Activated CD4-positive, alpha-beta memory T cell treated with anti-CD3 and anti-CD28 coated beads for 36 hours (primary cell): ENCODE results near the gene KLHDC9. TPM values are rescaled to one million over a fixed set of nuclear protein-coding genes. Genes with fewer than 3 reads are reported as not detected.

Experiments
- CTCF ChIA-PET: fragments of 350-600 bp; sonication (Branson Sonifier 250); formaldehyde crosslinking; loops from one replicate; lab custom pipeline; 2021; ENCODE audit warnings: antibody characterized with exemption, inconsistent platforms; lab: Charles Lee
- POLR2A ChIA-PET: fragments of 350-600 bp; sonication (Branson Sonifier 250); formaldehyde crosslinking; loops from one replicate; lab custom pipeline; 2021; ENCODE audit warnings: antibody characterized with exemption; lab: Charles Lee
- DNase-seq: peaks from one replicate; pipeline ENCODE4 v3.0.0-alpha.2; 2020
- H3K27ac Mint-ChIP-seq: one replicate; pipeline ENCODE4 v1.8.0; 2021; ENCODE audit warnings: mixed read lengths
- H3K27me3 Mint-ChIP-seq: one replicate; pipeline ENCODE4 v1.8.0; 2021; ENCODE audit warnings: mixed read lengths
- H3K36me3 Mint-ChIP-seq: one replicate; pipeline ENCODE4 v1.8.0; 2021; ENCODE audit warnings: mixed read lengths
- H3K4me1 Mint-ChIP-seq: one replicate; pipeline ENCODE4 v1.8.0; 2021; ENCODE audit warnings: low read depth, mixed read lengths
- H3K4me3 Mint-ChIP-seq: one replicate; pipeline ENCODE4 v1.8.0; 2021; ENCODE audit warnings: mild to moderate bottlenecking, mixed read lengths
- H3K9me3 Mint-ChIP-seq: one replicate; pipeline ENCODE4 v1.8.0; 2021; ENCODE audit warnings: mixed read lengths
- intact Hi-C: fragments of 100-400 bp; cut with micrococcal nuclease; formaldehyde crosslinking; loops from one replicate; pipeline ENCODE4 v1.15.1; 2023
- total RNA-seq, 2 experiments: library from RNA; stranded (reverse); gene quantifications; one replicate each; pipeline ENCODE4 v1.2.3, GENCODE V29; 2021

The KLHDC9 gene
- total RNA-seq, 2 experiments from 2014 or later = 1.2 to 1.6 TPM

DNA sequence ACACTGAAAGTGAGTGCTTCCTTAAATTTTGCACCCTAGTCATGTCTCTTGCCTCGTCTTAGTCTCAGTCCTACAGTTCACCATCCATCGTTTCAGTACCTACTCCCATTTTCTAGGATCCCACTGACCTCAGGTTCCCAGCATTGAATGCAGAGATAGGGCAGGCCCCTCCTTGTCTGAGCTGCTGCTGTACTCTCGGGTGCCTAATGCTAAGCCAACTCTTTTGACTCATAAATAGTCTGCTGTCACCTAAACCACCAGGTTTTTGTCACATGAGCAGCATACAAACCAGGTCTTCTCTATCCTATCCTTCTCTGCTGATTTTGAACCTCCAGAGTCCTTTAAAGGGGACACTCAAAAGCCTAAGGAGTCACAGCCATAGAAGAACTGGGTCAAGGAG, 31.5 kb upstream of the KLHDC9 start:
- Mint-ChIP-seq H3K9me3 (peaks cover 2% of the 10 kb centered on the region), H3K4me1 (peaks cover 61% of the 10 kb centered on the region), H3K4me3 (peak overlapping the region; percentile 97), H3K36me3 (peaks cover 43% of the 10 kb centered on the region), H3K27ac (peak overlapping the region; percentile 99), H3K27me3 (no peaks in the 10 kb centered on the region)
- peak; percentile 53 for DNase-seq
- intact Hi-C loops = loop anchor here (5.0 kb wide), 1 partner anchor 101 kb away; the partner anchor contains the start of gene PPOX
- POLR2A ChIA-PET = interaction anchor here (0.6 to 2.1 kb wide), 5 partner anchors 21 to 50 kb away, joined by 3 to 10 read pairs (median 3); partner anchors contain the start of gene USF1
- CTCF ChIA-PET = interaction anchor here (0.7 to 1.8 kb wide), 3 partner anchors 24 to 99 kb away, joined by 4 to 6 read pairs (median 6); partner anchors contain the start of gene PPOX

DNA sequence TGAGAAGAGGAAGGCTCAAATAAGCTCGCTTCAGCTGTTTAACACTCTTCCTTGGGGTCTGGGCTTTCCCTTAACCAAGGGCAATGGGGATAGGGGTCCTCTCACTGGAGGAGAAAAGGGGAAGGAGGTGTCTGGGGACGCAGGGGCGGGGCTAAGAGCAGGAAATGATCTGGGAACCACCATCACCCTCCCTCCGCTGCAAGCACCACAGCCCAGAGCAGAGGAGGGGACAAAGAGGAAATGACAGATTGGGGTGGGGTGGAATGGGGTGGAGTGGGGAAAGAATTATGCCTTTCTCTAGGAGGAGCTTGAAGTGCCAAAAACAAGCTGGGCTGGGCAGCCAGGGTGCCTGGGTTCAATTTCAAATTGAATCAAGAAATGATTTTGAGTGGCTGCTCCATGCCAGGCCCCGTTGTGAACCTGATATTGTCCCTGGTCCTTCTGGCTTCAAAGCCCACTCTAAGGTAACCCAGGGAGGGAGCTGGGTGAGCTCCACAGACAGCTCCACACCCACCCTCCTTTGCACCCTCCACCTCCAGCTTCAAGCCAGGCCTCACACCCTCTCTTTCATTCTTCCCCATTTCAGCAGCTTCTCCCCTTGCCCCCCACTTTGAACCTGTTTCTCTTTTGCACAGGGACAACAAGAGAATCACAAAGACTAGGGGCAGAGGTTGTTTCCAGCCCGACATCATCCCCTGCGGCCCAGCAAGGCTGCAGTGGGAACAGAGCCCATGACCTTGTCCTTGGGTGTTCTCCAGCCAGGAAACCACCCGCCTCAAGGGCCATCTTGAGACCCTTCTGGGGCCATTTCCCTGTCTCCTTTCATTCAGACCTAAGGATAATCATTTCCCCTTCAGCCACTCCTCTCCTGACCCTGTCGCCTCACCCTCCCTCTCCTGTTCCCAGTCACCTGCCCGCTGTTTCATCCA, 29.6 kb upstream of the KLHDC9 start:
- peak overlapping the region; percentile 97 for H3K4me3 Mint-ChIP-seq
- CTCF ChIA-PET = interaction anchor here (0.5 to 7.3 kb wide), 13 partner anchors 16 to 234 kb away, joined by 3 to 120 read pairs (median 5); partner anchors contain the start of genes DEDD, KLHDC9, PPOX and TSTD1
- H3K4me1 Mint-ChIP-seq = peaks cover 54% of the 10 kb centered on the region
- peak overlapping the region; percentile 99 for H3K27ac Mint-ChIP-seq
- intact Hi-C loops = loop anchor here (1.0 to 5.0 kb wide), 5 partner anchors 22 to 99 kb away; partner anchors contain the start of genes F11R and PPOX
- POLR2A ChIA-PET = interaction anchor here (0.6 to 3.9 kb wide), 16 partner anchors 9 to 273 kb away, joined by 3 to 39 read pairs (median 4); partner anchors contain the start of genes DEDD, LY9, NIT1 and PFDN2
- peaks cover 35% of the 10 kb centered on the region for H3K36me3 Mint-ChIP-seq
- H3K9me3 Mint-ChIP-seq = peaks cover 2% of the 10 kb centered on the region
- peak; percentile 91 for DNase-seq
- H3K27me3 Mint-ChIP-seq = no peaks in the 10 kb centered on the region

DNA sequence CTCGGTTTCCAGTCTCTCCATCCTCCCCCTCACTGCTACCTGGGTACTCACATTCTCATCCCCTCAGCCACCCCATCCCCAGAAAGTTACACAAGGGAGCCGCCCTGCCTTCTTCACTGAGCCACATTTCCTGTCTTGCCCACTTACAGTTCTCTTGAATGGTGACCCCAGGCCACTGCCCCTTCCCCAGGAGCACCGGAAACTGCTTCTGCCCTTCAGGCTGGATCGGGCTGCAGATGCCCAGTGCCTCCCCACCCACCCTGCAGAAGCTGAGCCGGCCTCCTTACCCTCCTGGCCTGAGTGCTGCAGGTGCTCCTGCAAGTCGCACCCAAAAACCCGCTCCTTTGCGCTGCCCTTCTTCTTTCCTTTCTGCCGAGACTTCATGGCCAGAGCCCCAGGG, 28.9 kb upstream of the KLHDC9 start:
- intact Hi-C loops = loop anchor here (1.0 to 5.0 kb wide), 4 partner anchors 46 to 98 kb away; partner anchors contain the start of genes F11R and PPOX
- Mint-ChIP-seq H3K9me3 (peaks cover 2% of the 10 kb centered on the region), H3K4me3 (peak overlapping the region; percentile 97), H3K27ac (peak overlapping the region; percentile 99), H3K4me1 (peaks cover 48% of the 10 kb centered on the region), H3K36me3 (peaks cover 30% of the 10 kb centered on the region), H3K27me3 (no peaks in the 10 kb centered on the region)
- peak; percentile 38 for DNase-seq
- ChIA-PET CTCF (interaction anchor here (0.8 to 7.3 kb wide), 16 partner anchors 12 to 292 kb away, joined by 3 to 120 read pairs (median 4); partner anchors contain the start of genes DEDD, KLHDC9, NIT1 and PFDN2), POLR2A (interaction anchor here (0.8 to 3.9 kb wide), 14 partner anchors 9 to 273 kb away, joined by 3 to 39 read pairs (median 4); partner anchors contain the start of genes KLHDC9, LY9, NIT1 and PFDN2)

DNA sequence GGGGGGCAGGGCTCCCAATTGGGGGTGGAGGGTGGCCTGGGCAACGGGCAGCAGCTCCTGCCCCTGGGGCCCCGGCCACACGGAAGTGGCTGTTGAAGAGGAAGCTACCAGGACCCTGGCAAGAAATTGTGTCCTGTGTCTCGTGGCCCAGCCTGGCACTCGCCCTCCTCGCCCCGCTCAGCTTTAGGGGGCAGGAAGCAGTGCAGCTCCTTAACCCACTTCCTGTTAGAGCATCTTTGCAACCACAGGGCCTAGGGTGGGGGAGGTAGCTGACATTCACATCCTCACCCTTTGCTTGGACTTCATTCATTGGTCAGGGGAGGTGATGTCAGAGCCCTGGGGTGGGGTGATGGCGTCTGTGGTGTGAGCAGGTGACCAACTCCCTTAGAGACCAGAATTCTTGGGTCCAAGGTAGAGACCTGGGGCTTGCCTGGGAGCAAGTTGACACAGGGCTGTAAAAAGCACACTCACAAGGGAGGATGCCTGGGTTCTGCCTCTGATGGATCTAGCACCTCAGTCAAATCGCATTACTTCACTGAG, 28.4 kb upstream of the KLHDC9 start, which contains the start of gene ARHGAP30:
Gene ARHGAP30, minus strand, starts transcription at position 161 of the 540 bp plus-strand sequence. CDS start 267 bp downstream, outside the sequence.
- peaks cover 43% of the 10 kb centered on the region for H3K4me1 Mint-ChIP-seq
- H3K9me3 Mint-ChIP-seq = peaks cover 2% of the 10 kb centered on the region
- DNase-seq = peak; percentile 95
- CTCF ChIA-PET = interaction anchor here (0.8 to 7.3 kb wide), 19 partner anchors 9 to 292 kb away, joined by 3 to 120 read pairs (median 4); partner anchors contain the start of genes DEDD, KLHDC9, NIT1 and PFDN2
- no peaks in the 10 kb centered on the region for H3K27me3 Mint-ChIP-seq
- intact Hi-C loops = loop anchor here (1.0 to 5.0 kb wide), 6 partner anchors 22 to 98 kb away; partner anchors contain the start of genes F11R and PPOX
- peak within 1 kb of the TSS; percentile 99 for H3K27ac Mint-ChIP-seq
- peak within 1 kb of the TSS; percentile 97 for H3K4me3 Mint-ChIP-seq
- peaks cover 27% of the 10 kb centered on the region for H3K36me3 Mint-ChIP-seq
- POLR2A ChIA-PET = interaction anchor here (0.7 to 3.9 kb wide), 17 partner anchors 9 to 96 kb away, joined by 3 to 39 read pairs (median 4); partner anchors contain the start of genes DEDD, KLHDC9, NIT1 and PFDN2

DNA sequence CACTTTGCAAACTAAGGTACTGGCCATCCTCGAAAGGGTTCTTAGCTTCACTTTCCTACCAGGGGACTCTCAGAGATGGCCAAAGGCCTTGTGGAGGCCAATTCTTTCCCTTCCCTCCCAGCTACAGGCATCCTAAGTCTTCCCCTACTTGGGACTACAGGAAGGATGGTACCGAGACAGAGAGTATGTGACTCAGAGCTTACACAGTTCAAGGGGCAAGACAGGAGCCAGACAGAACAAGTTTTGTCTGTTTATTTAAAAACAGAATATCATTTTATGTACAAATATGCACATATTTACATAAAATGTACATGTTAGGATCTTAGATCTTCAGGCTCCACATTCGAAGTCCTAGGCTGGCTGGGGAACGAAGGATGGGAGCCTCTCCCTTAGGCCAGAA, 27.4 kb upstream of the KLHDC9 start:
- DNase-seq = no peak
- Mint-ChIP-seq H3K27me3 (no peaks in the 10 kb centered on the region), H3K4me3 (no peak overlapping the region), H3K4me1 (peaks cover 38% of the 10 kb centered on the region), H3K9me3 (peaks cover 2% of the 10 kb centered on the region), H3K27ac (peak overlapping the region; percentile 99), H3K36me3 (peaks cover 27% of the 10 kb centered on the region)
- ChIA-PET CTCF (interaction anchor here (0.5 to 7.3 kb wide), 15 partner anchors 9 to 156 kb away, joined by 3 to 120 read pairs (median 8); partner anchors contain the start of genes DEDD, KLHDC9, NIT1 and PFDN2), POLR2A (interaction anchor here (0.6 to 3.9 kb wide), 11 partner anchors 8 to 132 kb away, joined by 3 to 39 read pairs (median 5); partner anchors contain the start of genes DEDD, NIT1, PFDN2 and TSTD1)
- intact Hi-C loops = loop anchor here (1.0 kb wide), 2 partner anchors 22 to 27 kb away; no protein-coding TSS in a partner anchor

DNA sequence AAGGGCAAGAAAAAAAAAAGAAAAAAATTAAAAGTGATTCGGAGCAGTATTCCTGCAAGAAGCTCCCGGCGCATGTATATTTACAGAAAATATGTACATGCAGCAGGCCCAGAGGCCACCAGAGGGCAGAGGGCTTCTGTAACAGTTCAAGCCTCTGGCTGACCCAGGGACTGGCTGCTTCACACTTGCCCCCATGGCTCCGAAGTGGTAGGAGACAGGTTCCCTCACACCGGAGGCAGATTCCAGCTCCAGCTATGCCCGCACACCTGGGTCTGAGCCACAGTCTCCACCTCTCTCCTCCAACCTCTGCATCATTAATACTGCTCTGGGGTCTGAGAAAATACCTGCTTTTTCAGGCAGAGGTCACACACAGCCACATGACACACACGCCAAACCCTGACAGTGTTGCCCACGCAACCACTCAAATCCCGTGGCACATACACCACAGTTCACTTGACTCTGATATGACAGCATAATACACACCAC, 26.2 kb upstream of the KLHDC9 start:
- peak; percentile 64 for DNase-seq
- ChIA-PET POLR2A (interaction anchor here (0.7 to 3.9 kb wide), 2 partner anchors 26 to 45 kb away, joined by 3 to 18 read pairs; partner anchors contain the start of genes NIT1, PFDN2 and USF1), CTCF (interaction anchor here (0.6 to 7.3 kb wide), 14 partner anchors 8 to 282 kb away, joined by 3 to 120 read pairs (median 10); partner anchors contain the start of genes DEDD, KLHDC9, NIT1 and PFDN2)
- H3K4me1 Mint-ChIP-seq = peaks cover 31% of the 10 kb centered on the region
- H3K27ac Mint-ChIP-seq = peak overlapping the region; percentile 39
- H3K36me3 Mint-ChIP-seq = peaks cover 20% of the 10 kb centered on the region
- H3K9me3 Mint-ChIP-seq = peaks cover 2% of the 10 kb centered on the region
- no peak overlapping the region for H3K4me3 Mint-ChIP-seq
- no peaks in the 10 kb centered on the region for H3K27me3 Mint-ChIP-seq
- intact Hi-C loops = no loop called here

DNA sequence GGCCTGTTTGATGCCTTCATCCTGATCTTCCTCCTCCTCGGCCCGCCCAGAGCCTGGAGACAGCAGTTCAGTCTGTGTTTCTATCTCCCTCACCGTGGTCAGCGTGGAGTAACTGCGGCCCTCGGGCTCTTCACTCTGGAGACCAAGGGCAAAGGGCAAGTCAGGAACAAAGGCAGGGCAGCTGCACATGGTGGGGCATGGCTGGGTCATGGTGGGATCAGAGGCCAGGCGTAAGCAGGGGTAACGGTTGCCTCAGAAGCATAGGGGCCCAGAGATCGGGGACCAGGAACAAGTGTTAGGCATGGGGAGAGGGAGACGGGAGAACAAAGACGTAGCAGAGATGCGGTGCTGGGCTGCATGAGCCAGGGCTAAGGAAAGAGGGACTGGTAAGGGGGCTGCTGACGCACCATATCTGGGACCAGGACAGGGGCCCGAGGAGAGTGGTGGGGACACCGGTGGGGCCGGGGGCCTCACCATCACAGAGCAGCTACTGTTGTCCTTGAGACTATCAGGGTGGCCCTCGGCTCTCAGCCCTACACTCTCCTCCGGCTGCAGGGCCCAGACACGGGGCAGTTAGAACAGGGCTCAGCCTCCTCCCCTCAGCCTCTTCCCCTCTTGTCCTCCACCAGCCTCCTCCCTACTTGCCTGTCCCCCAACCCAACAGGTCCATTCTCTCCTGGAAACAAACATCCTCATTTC, 25.3 kb upstream of the KLHDC9 start:
- intact Hi-C loops = no loop called here
- peak overlapping the region; percentile 39 for H3K27ac Mint-ChIP-seq
- CTCF ChIA-PET = interaction anchor here (1.6 to 7.3 kb wide), 4 partner anchors 21 to 60 kb away, joined by 10 to 120 read pairs (median 16); partner anchors contain the start of genes DEDD, KLHDC9 and USF1

DNA sequence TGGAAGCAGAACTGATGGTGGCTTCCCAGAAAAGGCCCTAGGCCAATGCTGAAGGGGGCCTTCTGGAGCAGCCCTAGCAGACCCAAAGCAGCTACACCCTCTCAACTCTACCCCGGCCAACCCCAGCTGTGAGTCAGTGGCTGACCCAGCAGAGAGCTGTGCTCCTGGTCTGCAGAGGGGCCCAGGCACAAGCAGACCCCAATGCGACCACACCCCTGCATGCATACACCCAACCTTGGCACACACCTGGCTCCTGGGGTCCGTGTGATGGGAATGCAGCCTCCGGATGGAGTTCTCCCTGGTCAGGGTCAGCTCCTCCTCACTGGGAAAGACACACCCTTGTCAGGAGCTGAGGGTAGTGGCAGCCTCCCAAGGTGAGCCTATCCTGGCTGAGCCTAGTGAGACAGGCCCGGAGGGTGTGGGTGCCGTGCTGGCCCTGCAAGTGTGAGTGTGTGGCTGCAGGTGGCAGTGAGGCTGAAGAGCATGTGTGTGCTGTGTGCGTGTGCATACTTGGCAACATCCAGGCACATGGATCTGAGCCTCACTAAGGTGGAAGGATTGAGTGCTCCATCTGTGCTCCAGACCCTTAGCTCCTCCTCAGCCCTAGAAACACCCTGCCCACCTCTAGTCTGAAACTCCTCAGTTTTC, 24.6 kb upstream of the KLHDC9 start:
- Mint-ChIP-seq H3K4me3 (no peak overlapping the region), H3K4me1 (peaks cover 22% of the 10 kb centered on the region), H3K9me3 (peaks cover 2% of the 10 kb centered on the region), H3K27me3 (no peaks in the 10 kb centered on the region), H3K27ac (no peak overlapping the region), H3K36me3 (peaks cover 8% of the 10 kb centered on the region)
- ChIA-PET CTCF (interaction anchor here (1.0 to 7.3 kb wide), 2 partner anchors 13 to 24 kb away, joined by 3 to 120 read pairs; partner anchors contain the start of gene KLHDC9), POLR2A (no interaction called here)
- DNase-seq = no peak
- intact Hi-C loops = no loop called here

More for the DNA sequence above, 25.3 kb upstream of the KLHDC9 start:
- POLR2A ChIA-PET = no interaction called here
- Mint-ChIP-seq H3K27me3 (no peaks in the 10 kb centered on the region), H3K36me3 (peaks cover 14% of the 10 kb centered on the region), H3K9me3 (peaks cover 2% of the 10 kb centered on the region), H3K4me3 (no peak overlapping the region), H3K4me1 (peaks cover 23% of the 10 kb centered on the region)
- no peak for DNase-seq

DNA sequence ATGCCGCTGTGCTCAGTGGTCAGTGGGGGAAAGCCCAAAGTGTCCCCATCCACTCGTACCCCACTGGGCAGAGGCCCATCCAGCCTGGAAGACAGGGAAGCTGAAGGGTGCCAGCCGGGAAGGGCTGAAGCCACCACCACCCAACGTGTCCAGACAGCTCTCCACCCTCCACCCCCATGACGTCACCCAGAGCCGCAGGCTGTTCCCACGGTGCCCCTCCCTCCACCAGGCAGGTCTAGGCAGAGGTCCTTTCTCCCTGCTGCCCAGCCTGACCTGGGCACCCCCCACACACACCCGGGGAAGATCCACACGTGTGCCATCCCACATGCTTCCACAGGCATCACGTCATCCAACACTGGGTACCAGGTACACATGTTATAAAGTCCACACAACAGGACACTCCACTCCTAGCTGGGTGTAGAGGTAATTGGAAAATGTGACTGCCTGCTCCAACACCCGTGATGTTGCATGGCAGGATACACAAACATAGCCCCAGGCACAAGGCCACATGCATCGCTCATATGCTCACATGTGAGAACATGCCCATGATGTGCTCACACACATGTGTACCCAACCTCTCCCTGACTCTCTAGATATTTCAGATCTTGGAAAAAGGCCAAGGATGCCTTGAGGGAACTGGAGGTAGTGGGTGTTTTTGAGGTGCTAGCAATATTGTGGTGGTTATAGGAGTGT, 23.3 kb upstream of the KLHDC9 start:
- POLR2A ChIA-PET = no interaction called here
- intact Hi-C loops = no loop called here
- no peak overlapping the region for H3K27ac Mint-ChIP-seq
- CTCF ChIA-PET = interaction anchor here (0.7 kb wide), 1 partner anchor 23 kb away, joined by 3 read pairs; no protein-coding TSS in a partner anchor
- DNase-seq = no peak
- H3K4me1 Mint-ChIP-seq = peaks cover 21% of the 10 kb centered on the region
- H3K4me3 Mint-ChIP-seq = no peak overlapping the region
- no peaks in the 10 kb centered on the region for H3K36me3 Mint-ChIP-seq
- no peaks in the 10 kb centered on the region for H3K27me3 Mint-ChIP-seq
- H3K9me3 Mint-ChIP-seq = peaks cover 2% of the 10 kb centered on the region
